ENCODE measurements around the gene HDAC3. TPM values are rescaled to one million over a fixed set of nuclear protein-coding genes. Genes with fewer than 3 reads are reported as not detected.

Gene HDAC3
- polyA plus RNA-seq, 1 of the 3 experiments (the other 2 are of a cell fraction), result 104 TPM

DNA sequence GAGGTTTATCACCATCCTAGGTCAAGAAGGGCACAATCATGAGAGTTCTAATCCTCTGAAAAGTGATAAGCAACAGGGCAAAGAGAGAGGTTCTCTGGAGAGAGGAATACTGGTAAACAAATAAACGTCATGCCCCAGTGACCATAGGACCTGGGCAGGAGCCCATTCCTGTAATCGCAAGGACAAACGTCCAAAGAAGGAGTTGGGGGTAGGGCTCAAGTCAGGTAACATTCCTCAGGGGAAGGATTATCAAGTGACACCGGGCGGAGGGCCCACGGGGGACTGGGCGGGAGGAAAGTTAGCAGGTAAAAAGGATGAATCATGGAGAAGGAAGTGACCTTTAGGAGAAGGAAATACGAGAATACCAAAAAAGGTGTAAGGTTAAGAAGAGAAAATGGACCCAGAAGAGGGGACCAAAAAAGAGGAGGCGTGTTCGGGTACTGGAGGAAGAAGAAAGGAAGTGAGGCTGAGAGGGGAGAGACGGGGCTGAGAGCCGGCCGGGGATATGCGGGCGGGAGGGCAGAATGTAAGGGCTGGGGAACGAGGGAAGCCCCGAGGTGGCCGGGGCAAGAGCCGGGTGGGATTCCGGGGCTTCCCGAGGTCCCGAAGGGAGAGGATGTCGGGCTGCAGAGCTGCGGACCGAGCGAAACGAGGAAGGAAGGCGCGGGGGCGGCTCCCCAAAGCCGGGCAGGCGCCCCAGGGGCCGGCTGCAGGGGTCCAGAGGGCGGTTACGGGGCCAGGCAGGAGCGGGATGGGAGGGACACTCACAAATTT is 18.4 kb downstream of the HDAC3 start:
- no peaks in the 10 kb centered on the region for H3K27me3 ChIP-seq (ENCODE audit: insufficient read depth)
- H3K27ac ChIP-seq (ENCODE audit: low read depth in 2 of 2, low read length in 1 of 2), result peak overlapping the region; percentile 67 to 72
- H3K4me1 ChIP-seq (ENCODE audit: control insufficient read depth in 1 of 2, insufficient read depth in 2 of 2, low read depth in 1 of 2, low read length in 1 of 2), result peaks cover 8 to 9% of the 10 kb centered on the region in 2 experiments; a peak in 2 of 4 replicates
- ChIA-PET POLR2A (interaction anchor here (0.7 to 2.3 kb wide), 6 partner anchors 14 to 61 kb away, joined by 3 to 17 read pairs (median 6); partner anchors contain the start of genes FCHSD1, HDAC3 and RELL2), CTCF (interaction anchor here (0.6 to 14.8 kb wide), 30 partner anchors 9 to 927 kb away, joined by 3 to 280 read pairs (median 7); partner anchors contain the start of genes FCHSD1, HARS1, HARS2 and HDAC3)
- TF ChIP-seq, protein P1, sequence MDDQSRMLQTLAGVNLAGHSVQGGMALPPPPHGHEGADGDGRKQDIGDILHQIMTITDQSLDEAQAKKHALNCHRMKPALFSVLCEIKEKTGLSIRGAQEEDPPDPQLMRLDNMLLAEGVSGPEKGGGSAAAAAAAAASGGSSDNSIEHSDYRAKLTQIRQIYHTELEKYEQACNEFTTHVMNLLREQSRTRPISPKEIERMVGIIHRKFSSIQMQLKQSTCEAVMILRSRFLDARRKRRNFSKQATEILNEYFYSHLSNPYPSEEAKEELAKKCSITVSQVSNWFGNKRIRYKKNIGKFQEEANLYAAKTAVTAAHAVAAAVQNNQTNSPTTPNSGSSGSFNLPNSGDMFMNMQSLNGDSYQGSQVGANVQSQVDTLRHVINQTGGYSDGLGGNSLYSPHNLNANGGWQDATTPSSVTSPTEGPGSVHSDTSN (IDR thresholded peaks at IDR 0.05), result no peak
- TF ChIP-seq GABPA (IDR thresholded peaks at IDR 0.05; ENCODE audit: low read depth), result peak; percentile 9; the same call in 1 of the 2 replicates
- TF ChIP-seq POLR2AphosphoS5 (IDR thresholded peaks at IDR 0.05; ENCODE audit: low read depth, low read length), result no peak
- peaks cover 29 to 31% of the 10 kb centered on the region in 2 experiments for H3K36me3 ChIP-seq (replicated peaks in 1 of 2; ENCODE audit: control insufficient read depth in 1 of 2, insufficient read depth in 2 of 2, low read length in 1 of 2)
- WGBS (ENCODE audit: low lambda C conversion rate), result under 1% methylated on average over 33 of the region's 36 CpGs
- peak overlapping the region; percentile 92 for H3K9ac ChIP-seq
- peak; percentile 50 for DNase-seq
- no peaks in the 10 kb centered on the region for H3K9me2 ChIP-seq
- H3F3A ChIP-seq (replicated peaks; ENCODE audit: insufficient read depth), result peaks cover 29% of the 10 kb centered on the region
- H3K4me2 ChIP-seq, result peak overlapping the region; percentile 94
- H3K79me2 ChIP-seq (ENCODE audit: insufficient read depth), result peaks cover 53% of the 10 kb centered on the region
- no peaks in the 10 kb centered on the region for H3K9me3 ChIP-seq
- peak overlapping the region; percentile 92 for H2AFZ ChIP-seq (ENCODE audit: low read depth)
- H4K20me1 ChIP-seq (ENCODE audit: insufficient read depth), result no peaks in the 10 kb centered on the region; the same call in 1 of the 2 replicates
- peak overlapping the region; percentile 72 to 82 for H3K4me3 ChIP-seq (ENCODE audit: low read depth in 2 of 2, low read length in 1 of 2)

DNA sequence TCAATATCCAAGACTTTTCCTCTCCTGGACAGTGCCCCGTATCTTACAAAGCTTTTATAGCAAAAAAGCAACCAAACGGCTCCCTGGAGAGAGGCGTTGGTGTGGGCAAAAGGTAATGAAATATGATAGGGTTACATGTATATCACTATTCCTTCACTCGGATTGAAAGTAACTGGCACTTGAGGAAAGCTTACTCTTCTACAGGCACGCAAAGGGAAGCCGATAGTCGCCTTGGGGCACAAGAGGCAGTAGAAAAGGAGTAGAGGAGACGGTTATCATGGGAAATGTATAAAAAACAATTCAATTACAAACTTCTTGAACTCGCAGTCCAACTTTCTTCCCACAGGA is 19.0 kb downstream of the HDAC3 start:
- WGBS (ENCODE audit: low lambda C conversion rate), result 56% methylated on average over 9 of the region's 9 CpGs

More for the DNA sequence above, 19.0 kb downstream of the HDAC3 start:
- peaks cover 8 to 9% of the 10 kb centered on the region in 2 experiments; a peak in 2 of 4 replicates for H3K4me1 ChIP-seq (ENCODE audit: control insufficient read depth in 1 of 2, insufficient read depth in 2 of 2, low read depth in 1 of 2, low read length in 1 of 2)
- DNase-seq, result no peak
- TF ChIP-seq EZH2phosphoT487 (IDR thresholded peaks at IDR 0.05; ENCODE audit: borderline replicate concordance, low read depth) (no peak), NRF1 (IDR thresholded peaks at IDR 0.05; ENCODE audit: low read depth, low read length) (no peak), YY1 (IDR thresholded peaks at IDR 0.05; ENCODE audit: low read depth) (no peak), JUND (IDR thresholded peaks at IDR 0.05) (no peak), MAX (IDR thresholded peaks at IDR 0.05; ENCODE audit: low read depth) (no peak), NFIC (IDR thresholded peaks at IDR 0.05; ENCODE audit: borderline replicate concordance) (no peak), GATA2 (CRISPR knock-in tag; IDR thresholded peaks at IDR 0.05) (no peak)
- peaks cover 29% of the 10 kb centered on the region for H3F3A ChIP-seq (replicated peaks; ENCODE audit: insufficient read depth)
- CTCF ChIA-PET, result interaction anchor here (1.2 to 14.8 kb wide), 5 partner anchors 8 to 51 kb away, joined by 4 to 280 read pairs (median 47); partner anchors contain the start of genes HDAC3 and RELL2
- peak overlapping the region; percentile 92; the same call in 1 of the 2 replicates for H2AFZ ChIP-seq (ENCODE audit: low read depth)
- POLR2A ChIA-PET, result no interaction called here
- H3K4me3 ChIP-seq (ENCODE audit: low read depth in 2 of 2, low read length in 1 of 2), result peak overlapping the region; percentile 72 to 82
- H4K20me1 ChIP-seq (ENCODE audit: insufficient read depth), result no peaks in the 10 kb centered on the region; the same call in 1 of the 2 replicates
- peaks cover 59% of the 10 kb centered on the region for H3K79me2 ChIP-seq (ENCODE audit: insufficient read depth)
- H3K4me2 ChIP-seq, result peak overlapping the region; percentile 94
- no peaks in the 10 kb centered on the region for H3K27me3 ChIP-seq (ENCODE audit: insufficient read depth)
- no peaks in the 10 kb centered on the region for H3K9me3 ChIP-seq
- H3K36me3 ChIP-seq (replicated peaks in 1 of 2; ENCODE audit: control insufficient read depth in 1 of 2, insufficient read depth in 2 of 2, low read length in 1 of 2), result peaks cover 25 to 27% of the 10 kb centered on the region in 2 experiments
- H3K27ac ChIP-seq (ENCODE audit: low read depth in 2 of 2, low read length in 1 of 2), result peak overlapping the region in 1 of 2 experiments; percentile 67; a peak in 3 of 4 replicates
- peak overlapping the region; percentile 92; the same call in 1 of the 2 replicates for H3K9ac ChIP-seq
- no peaks in the 10 kb centered on the region for H3K9me2 ChIP-seq
